K562 (cell line): ENCODE data around the gene LRCH1. TPM values are rescaled to one million over a fixed set of nuclear protein-coding genes. Genes with fewer than 3 reads are reported as not detected.

ENCODE experiments used
- ATAC-seq: fragments of 200-7000 bp; cut with Tn5 transposase; 3 replicates; pipeline ENCODE4 v1.9.1; 2020; ENCODE audit warnings: moderate library complexity
- BruUV-seq: library from RNA; stranded (reverse); fragments of 400-500 nt; replicated peaks from 2 replicates; lab custom pipeline; 2021; lab: Mats Ljungman, UMichigan
- CTCF ChIA-PET: fragments of 300-600 bp; formaldehyde crosslinking; extraction: SDS; loops from one replicate; lab custom pipeline; 2021; ENCODE audit warnings: low intra/inter-chr PET ratio; lab: Yijun Ruan, JAX
- POLR2A ChIA-PET: fragments of 300-600, 350-650 bp; sonication (Branson Sonifier 250); formaldehyde crosslinking; extraction: SDS; loops from one replicate; lab custom pipeline; 2021; ENCODE audit warnings: antibody characterized with exemption, inconsistent platforms; lab: Yijun Ruan, JAX
- DNase-seq, 4 experiments: peaks; one replicate each; pipeline versions ENCODE4 v3.0.0 to v3.0.0-alpha.2; 2011 to 2018; ENCODE audit warnings: low spot score in 3 of 4, mixed read lengths in 3 of 4; ENCODE audit errors: extremely low read depth in 1 of 4
- FAIRE-seq: peaks from 2 replicates; lab custom pipeline; 2011; peaks lifted over from hg19 to GRCh38; lab: Jason Lieb, UNC
- H2AFZ ChIP-seq: 2 replicates; pipeline ENCODE4 v1.6.0; 2011; ENCODE audit warnings: low read depth, low read length, control low read depth, inconsistent platforms
- H3K27ac ChIP-seq: fragments of 200-600 bp; 3 replicates; pipeline ENCODE4 v1.8.0; 2011; ENCODE audit warnings: low read depth, mild to moderate bottlenecking, control low read depth, inconsistent platforms, low read length, moderate library complexity, mixed read lengths; ENCODE audit errors: extremely low read depth
- H3K27me3 ChIP-seq, 2 experiments: fragments of 300-600 bp in 1 of 2; 2 replicates in 1 of 2; 3 replicates in 1 of 2; pipeline versions ENCODE4 v1.6.0 to v1.8.0; 2011; ENCODE audit warnings: inconsistent platforms in 2 of 2, low read length in 2 of 2, mild to moderate bottlenecking in 1 of 2, mixed read lengths in 1 of 2, moderate library complexity in 1 of 2; ENCODE audit not compliant: control insufficient read depth in 2 of 2, insufficient read depth in 2 of 2
- H3K36me3 ChIP-seq: fragments of 300-600 bp; 3 replicates; pipeline ENCODE4 v1.8.0; 2011; ENCODE audit warnings: mild to moderate bottlenecking, low read length, inconsistent platforms; ENCODE audit not compliant: control insufficient read depth, insufficient read depth
- H3K4me1 ChIP-seq, 2 experiments: fragments of 200-600 bp in 1 of 2; replicated peaks in 1 of 2; 2 replicates in 1 of 2; 3 replicates in 1 of 2; pipeline versions ENCODE4 v1.5.1 to v1.8.0; 2011; ENCODE audit warnings: inconsistent platforms in 2 of 2, low read length in 2 of 2, mild to moderate bottlenecking in 1 of 2, mixed read lengths in 1 of 2, moderate library complexity in 1 of 2; ENCODE audit not compliant: control insufficient read depth in 2 of 2, insufficient read depth in 2 of 2
- H3K4me2 ChIP-seq: 2 replicates; pipeline ENCODE4 v1.6.1; 2011; ENCODE audit warnings: low read length, control low read depth, inconsistent platforms, mixed read lengths; ENCODE audit not compliant: insufficient read depth
- H3K4me3 ChIP-seq: fragments of 200-600 bp; sonication (generic), shearing (Covaris generic); 2 replicates; pipeline ENCODE4 v1.5.1; 2016; ENCODE audit warnings: control low read depth, inconsistent platforms
- H3K79me2 ChIP-seq: fragments of 200-600 bp; 3 replicates; pipeline ENCODE4 v1.8.0; 2011; ENCODE audit warnings: low read length, inconsistent platforms; ENCODE audit not compliant: control insufficient read depth, insufficient read depth
- H3K9ac ChIP-seq, 2 experiments: 2 replicates each; pipeline versions ENCODE4 v1.6.0 to v1.6.1; 2011; ENCODE audit warnings: low read depth in 2 of 2, low read length in 2 of 2, control low read depth in 1 of 2, inconsistent platforms in 1 of 2, mild to moderate bottlenecking in 1 of 2, mixed read lengths in 1 of 2; ENCODE audit not compliant: insufficient read depth in 1 of 2
- H3K9me1 ChIP-seq: one replicate; pipeline ENCODE4 v1.6.0; 2011; ENCODE audit warnings: inconsistent platforms, mild to moderate bottlenecking, low read length, moderate library complexity; ENCODE audit not compliant: control insufficient read depth, insufficient read depth
- H3K9me3 ChIP-seq: replicated peaks from 2 replicates; pipeline ENCODE4 v1.5.1; 2011; ENCODE audit warnings: low read depth, low read length, inconsistent platforms; ENCODE audit not compliant: control insufficient read depth, insufficient read depth
- H4K20me1 ChIP-seq: replicated peaks from 2 replicates; pipeline ENCODE4 v1.6.1; 2011; ENCODE audit warnings: low read length, inconsistent platforms, mixed read lengths; ENCODE audit not compliant: control insufficient read depth, insufficient read depth
- ARID1B ChIP-seq: fragments of 450-650 bp; IDR thresholded peaks from 2 replicates; pipeline ENCODE4 v1.6.1; 2016; ENCODE audit warnings: antibody characterized with exemption, mild to moderate bottlenecking, inconsistent platforms
- ARID2 ChIP-seq: fragments of 450-650 bp; IDR thresholded peaks from 2 replicates; pipeline ENCODE4 v1.6.1; 2017; ENCODE audit warnings: antibody characterized with exemption, mild to moderate bottlenecking
- CBFA2T2 ChIP-seq: fragments of 450-650 bp; conservative IDR thresholded peaks from 2 replicates; pipeline ENCODE4 v1.6.1; 2017; ENCODE audit warnings: mild to moderate bottlenecking
- CBFA2T3 ChIP-seq: fragments of 450-650 bp; IDR thresholded peaks from 2 replicates; pipeline ENCODE4 v1.6.1; 2017
- CSDE1 ChIP-seq, 2 experiments: fragments of 450-650 bp; IDR thresholded peaks; 2 replicates each; pipeline ENCODE4 v1.6.1; 2016; ENCODE audit warnings: mild to moderate bottlenecking in 1 of 2
- NFIC ChIP-seq: fragments of 450-650 bp; IDR thresholded peaks from 2 replicates; pipeline ENCODE4 v1.6.1; 2017; ENCODE audit warnings: mild to moderate bottlenecking, inconsistent platforms
- NFIX ChIP-seq: fragments of 250-450 bp; sonication (Bioruptor Pico); IDR thresholded peaks from 2 replicates; pipeline ENCODE4 v1.4.0; 2020; ENCODE audit warnings: low read depth, mild to moderate bottlenecking, moderate library complexity
- PHF21A ChIP-seq: fragments of 450-650 bp; IDR thresholded peaks from 2 replicates; pipeline ENCODE4 v1.6.1; 2017; ENCODE audit warnings: low read depth, borderline replicate concordance
- SIN3B ChIP-seq: fragments of 450-650 bp; IDR thresholded peaks from 2 replicates; pipeline ENCODE4 v1.6.1; 2017; ENCODE audit warnings: low read depth, mild to moderate bottlenecking, moderate library complexity
- TAF15 ChIP-seq: fragments of 200-400 bp; formaldehyde crosslinking; IDR thresholded peaks from 2 replicates; pipeline ENCODE4 v1.6.1; 2017; ENCODE audit warnings: mild to moderate bottlenecking, low read depth, low read length, moderate library complexity
- TAL1 ChIP-seq: fragments of 450-650 bp; IDR thresholded peaks from 2 replicates; pipeline ENCODE4 v1.6.1; 2016; ENCODE audit warnings: mild to moderate bottlenecking
- ZFX ChIP-seq: sonication (generic); formaldehyde crosslinking; IDR thresholded peaks from 2 replicates; pipeline ENCODE4 v1.8.0; 2022; ENCODE audit warnings: mild to moderate bottlenecking, missing genetic modification reagents, moderate library complexity
- ZNF354B ChIP-seq: fragments of 250-450 bp; sonication (Bioruptor Pico); IDR thresholded peaks from 2 replicates; pipeline ENCODE4 v1.4.0; 2020
- ZNF639 ChIP-seq, 2 experiments: fragments of 200-800 bp in 1 of 2; sonication (Bioruptor generic) in 1 of 2; sonication (generic) in 1 of 2; formaldehyde crosslinking in 1 of 2; IDR thresholded peaks in 1 of 2; conservative IDR thresholded peaks in 1 of 2; 2 replicates each; pipeline versions ENCODE4 v1.5.0 to v1.6.1; 2016 to 2020; ENCODE audit warnings: missing compliant biosample characterization in 1 of 2, missing genetic modification characterization in 1 of 2, missing genetic modification reagents in 1 of 2
- ZZZ3 ChIP-seq: fragments of 450-650 bp; IDR thresholded peaks from 2 replicates; pipeline ENCODE4 v1.6.1; 2016; ENCODE audit warnings: antibody characterized with exemption, mild to moderate bottlenecking, moderate library complexity
- WGBS: fragments of 100-300 bp; shearing (Covaris generic); methylation state at CpG from one replicate; pipeline ENCODE4 v1.1.6; 2016; ENCODE audit warnings: low coverage, mixed read lengths; ENCODE audit not compliant: insufficient coverage; ENCODE audit errors: missing lambda C conversion rate; 5-methylcytosine and 5-hydroxymethylcytosine counted together
- in situ Hi-C: fragments of 300-500 bp; cut with MboI; formaldehyde crosslinking; loops from 4 replicates; pipeline ENCODE4 v1.15.0; 2018; ENCODE audit warnings: inconsistent platforms, mixed read lengths
- intact Hi-C: fragments of 100-400 bp; cut with micrococcal nuclease; formaldehyde crosslinking; loops from 2 replicates; pipeline ENCODE4 v1.14.2; 2022
- polyA plus RNA-seq, 8 experiments: library from polyadenylated mRNA; depleted of rRNA in 4 of 8; stranded (reverse) in 5 of 8; unstranded in 3 of 8; fragments of >200 nt; fragmentation: Nextera tagmentation in 2 of 8; fragmentation: Illumina TruSeq in 1 of 8; extraction: Ambion mirVana in 2 of 8; extraction: Trizol in 1 of 8; gene quantifications; 2 replicates each; pipeline versions ENCODE4 v1.2.1 to v1.2.3, GENCODE V29; 2011 to 2014; ENCODE audit warnings: inconsistent platforms in 1 of 8, missing spikeins in 1 of 8
- total RNA-seq, 7 experiments: library from RNA; depleted of rRNA in 6 of 7; stranded (reverse); fragments of >200 nt in 6 of 7; fragmentation: Illumina TruSeq in 2 of 7; extraction: Trizol in 2 of 7; gene quantifications; 2 replicates each; pipeline versions ENCODE4 v1.2.1 to v1.2.3, GENCODE V29; 2011 to 2021; ENCODE audit warnings: low replicate concordance in 1 of 7
- TF ChIP-seq, protein P1 (sequence below): fragments of 450-650 bp; IDR thresholded peaks from 2 replicates; pipeline ENCODE4 v1.6.1; 2016; ENCODE audit warnings: antibody characterized with exemption

Gene LRCH1
- total and polyA plus RNA-seq, 9 of the 15 experiments (the other 6 are each of a cell fraction or from before 2014, with no cell fraction given): 1.1 to 6.8 (median 3.7) TPM

GRCh38 chr13:46698910-46699460 is 146.0 kb downstream of the LRCH1 start:
- Histone ChIP-seq H3K9me1 (no peaks in the 10 kb centered on the region), H3K4me3 (no peak overlapping the region)
- POLR2A ChIA-PET: no interaction called here

GRCh38 chr13:46712524-46712923 is 159.6 kb downstream of the LRCH1 start:
- Histone ChIP-seq H3K36me3 (peaks cover 11% of the 10 kb centered on the region; the same call in 2 of the 3 replicates), H3K4me1 (no peaks in the 10 kb centered on the region), H3K9me3 (no peaks in the 10 kb centered on the region), H3K4me2 (no peak overlapping the region), H3K27ac (no peak overlapping the region), H3K27me3 (no peaks in the 10 kb centered on the region), H3K4me3 (no peak overlapping the region), H3K9me1 (no peaks in the 10 kb centered on the region), H4K20me1 (no peaks in the 10 kb centered on the region), H3K9ac (no peak overlapping the region), H2AFZ (no peak overlapping the region), H3K79me2 (no peaks in the 10 kb centered on the region)
- DNase-seq: no peak
- in situ Hi-C loops (no loop called here), intact Hi-C loops (no loop called here)
- ATAC-seq: no peak
- no peak for TF ChIP-seq SIN3B
- TF ChIP-seq ZZZ3: no peak
- TF ChIP-seq ZNF354B (CRISPR knock-in tag): no peak
- no peak for TF ChIP-seq ZNF639 (CRISPR knock-in tag; conservative IDR thresholded peaks at IDR 0.05 in 1 of 2, IDR thresholded peaks at IDR 0.05 in 1 of 2)
- TF ChIP-seq, protein P1, sequence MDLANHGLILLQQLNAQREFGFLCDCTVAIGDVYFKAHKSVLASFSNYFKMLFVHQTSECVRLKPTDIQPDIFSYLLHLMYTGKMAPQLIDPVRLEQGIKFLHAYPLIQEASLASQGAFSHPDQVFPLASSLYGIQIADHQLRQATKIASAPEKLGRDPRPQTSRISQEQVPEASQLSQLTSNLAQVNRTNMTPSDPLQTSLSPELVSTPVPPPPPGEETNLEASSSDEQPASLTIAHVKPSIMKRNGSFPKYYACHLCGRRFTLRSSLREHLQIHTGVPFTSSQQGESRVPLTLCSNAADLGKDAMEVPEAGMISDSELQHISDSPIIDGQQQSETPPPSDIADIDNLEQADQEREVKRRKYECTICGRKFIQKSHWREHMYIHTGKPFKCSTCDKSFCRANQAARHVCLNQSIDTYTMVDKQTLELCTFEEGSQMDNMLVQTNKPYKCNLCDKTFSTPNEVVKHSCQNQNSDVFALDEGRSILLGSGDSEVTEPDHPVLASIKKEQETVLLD: no peak
- no peak for TF ChIP-seq ZFX (CRISPR knock-in tag)
- TF ChIP-seq ARID2: no peak
- no peak for FAIRE-seq
- BruUV-seq: no TSS peak
- POLR2A ChIA-PET: interaction anchor here (0.7 kb wide), 1 partner anchor 12 kb away, joined by 4 read pairs; no protein-coding TSS in a partner anchor
- CTCF ChIA-PET: no interaction called here
- WGBS: 58% methylated on average over 6 of the region's 6 CpGs

More at GRCh38 chr13:46698910-46699460, 146.0 kb downstream of the LRCH1 start:
- FAIRE-seq (no peak), DNase-seq (peak in 2 of 4 experiments; percentile 7 to 28), ATAC-seq (no peak; the same call in 2 of the 3 replicates)
- peak; percentile 68 for TF ChIP-seq CBFA2T3
- no peak for TF ChIP-seq TAF15
- no peak for TF ChIP-seq NFIX
- no peak for TF ChIP-seq CSDE1 (IDR thresholded peaks at IDR 0.05)
- TF ChIP-seq NFIC: peak; percentile 83
- TF ChIP-seq ARID2: no peak
- peak; percentile 48; the same call in 1 of the 2 replicates for TF ChIP-seq TAL1
- 0 out of 2 replicates have a peak, but pooled peaks have one; percentile 18 for TF ChIP-seq PHF21A
- TF ChIP-seq CBFA2T2: peak; percentile 48; the same call in 1 of the 2 replicates
- TF ChIP-seq ARID1B: peak; percentile 37; the same call in 1 of the 2 replicates
- Histone ChIP-seq H3K9me3 (no peaks in the 10 kb centered on the region), H4K20me1 (no peaks in the 10 kb centered on the region), H3K79me2 (no peaks in the 10 kb centered on the region), H3K36me3 (peaks cover 45% of the 10 kb centered on the region), H3K27ac (no peak overlapping the region), H3K27me3 (no peaks in the 10 kb centered on the region), H3K4me1 (no peaks in the 10 kb centered on the region; a peak in 1 of 5 replicates), H2AFZ (no peak overlapping the region), H3K9ac (no peak overlapping the region), H3K4me2 (no peak overlapping the region)
- in situ Hi-C loops: no loop called here
- intact Hi-C loops: no loop called here
- WGBS: 28% methylated on average over 5 of the region's 6 CpGs
- BruUV-seq: no TSS peak
- CTCF ChIA-PET: no interaction called here
